Uterus (tissue), 4 donors: ENCODE data around the gene GALNT9. TPM values are rescaled to one million over a fixed set of nuclear protein-coding genes. Genes with fewer than 3 reads are reported as not detected.
"Not testable (repeated sequence)": the region's sequence is repeated elsewhere in the genome, so short reads cannot be mapped to it uniquely, and the experiment has no call there.

Experiments
- DNase-seq, 2 donors: peaks; one replicate each; pipeline ENCODE4 v3.0.0-alpha.2; 2019 to 2020
- H3K27ac ChIP-seq, 2 donors: fragments of 200-600 bp; sonication (generic); 1 replicate in 1 of 2; 2 replicates in 1 of 2; pipeline ENCODE4 v1.5.1; 2016 to 2018
- H3K27me3 ChIP-seq, 2 donors: fragments of 200-600 bp; sonication (generic); one replicate each; pipeline ENCODE4 v1.5.1; 2018 to 2019; ENCODE audit warnings: control low read depth in 1 of 2
- H3K36me3 ChIP-seq, 2 donors: fragments of 200-600 bp; sonication (generic); one replicate each; pipeline ENCODE4 v1.5.1; 2019; ENCODE audit warnings: control low read depth in 1 of 2
- H3K4me1 ChIP-seq, 2 donors: fragments of 200-600 bp; sonication (generic); one replicate each; pipeline ENCODE4 v1.5.1; 2018 to 2019; ENCODE audit warnings: control low read depth in 1 of 2
- H3K4me3 ChIP-seq, 2 donors: fragments of 200-600 bp; sonication (generic); 1 replicate in 1 of 2; 2 replicates in 1 of 2; pipeline ENCODE4 v1.5.1; 2018 to 2019; ENCODE audit warnings: mild to moderate bottlenecking in 1 of 2
- H3K9me3 ChIP-seq, 2 donors: fragments of 200-600 bp; sonication (generic); one replicate each; pipeline ENCODE4 v1.5.1; 2019; ENCODE audit warnings: control low read depth in 1 of 2
- CTCF ChIP-seq, 4 experiments: fragments of 200-600 bp in 2 of 4; fragments of 450-650 bp in 2 of 4; sonication (generic) in 2 of 4; IDR thresholded peaks; one replicate each; pipeline ENCODE4 v1.5.1; 2016 to 2019; ENCODE audit warnings: antibody characterized with exemption in 4 of 4, mild to moderate bottlenecking in 2 of 4, moderate library complexity in 1 of 4
- POLR2A ChIP-seq, 2 donors: fragments of 450-650 bp; IDR thresholded peaks; one replicate each; pipeline ENCODE4 v1.6.1; 2016; ENCODE audit warnings: antibody characterized with exemption in 2 of 2, mild to moderate bottlenecking in 1 of 2, moderate library complexity in 1 of 2
- intact Hi-C: fragments of 100-400 bp; cut with DNase I; formaldehyde crosslinking; loops from one replicate; pipeline ENCODE4 v1.15.1; 2023; ENCODE audit warnings: low total_unique reads
- total RNA-seq, 4 donors: library from RNA; depleted of rRNA in 3 of 4; stranded (reverse); fragments of >200 nt in 3 of 4; gene quantifications; one replicate each; pipeline versions ENCODE4 v1.1.0 to v1.2.4, GENCODE V29; 2014 to 2023
- donor health status: DM: yes; HTN: yes; CAD: no.

Gene GALNT9
- total RNA-seq, 4 donors from 2014 or later = 1.5 to 4.3 TPM; not detected in 2

DNA sequence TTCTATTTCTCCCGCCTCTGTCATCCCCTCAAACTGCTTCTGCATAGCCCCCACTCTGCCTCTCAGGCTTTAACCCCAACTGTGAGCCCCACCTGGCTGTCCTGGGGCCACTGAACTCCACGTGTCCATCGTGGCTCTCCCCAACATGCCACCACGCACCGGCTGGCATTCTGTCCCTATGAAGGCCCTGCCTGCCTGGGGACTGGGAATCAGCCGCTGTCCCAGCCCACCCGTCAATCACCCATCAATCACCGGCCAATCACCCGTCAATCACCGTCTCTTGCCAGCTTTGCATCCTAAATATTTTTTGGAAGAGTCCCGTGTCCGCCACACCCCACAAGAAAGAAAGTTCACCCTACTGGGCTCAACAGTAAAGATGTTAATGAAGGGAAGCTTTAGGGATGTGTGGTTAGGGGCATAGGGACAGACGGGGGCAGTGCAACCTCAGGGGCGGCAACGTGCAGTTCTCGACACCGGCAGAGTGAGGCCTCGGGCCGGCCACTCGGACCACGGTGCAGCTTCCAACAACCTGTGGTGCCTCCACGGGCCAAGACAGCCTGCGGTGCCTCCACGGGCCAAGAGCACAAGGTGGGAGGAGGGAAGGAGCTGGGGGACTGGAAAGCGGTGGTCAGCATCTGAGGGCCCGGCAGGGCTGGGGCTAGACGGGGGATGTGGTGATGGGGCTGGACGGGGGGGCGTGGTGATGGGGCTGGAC is 85.6 kb downstream of the GALNT9 start:
- H3K4me3 ChIP-seq = no peak overlapping the region
- TF ChIP-seq CTCF (IDR thresholded peaks at IDR 0.05) (no peak), POLR2A (IDR thresholded peaks at IDR 0.05) (no peak)
- no peaks in the 10 kb centered on the region for H3K27me3 ChIP-seq
- no peak for DNase-seq
- H3K9me3 ChIP-seq = no peaks in the 10 kb centered on the region
- H3K27ac ChIP-seq = no peak overlapping the region
- intact Hi-C loops = no loop called here
- H3K36me3 ChIP-seq = no peaks in the 10 kb centered on the region
- H3K4me1 ChIP-seq = no peaks in the 10 kb centered on the region

DNA sequence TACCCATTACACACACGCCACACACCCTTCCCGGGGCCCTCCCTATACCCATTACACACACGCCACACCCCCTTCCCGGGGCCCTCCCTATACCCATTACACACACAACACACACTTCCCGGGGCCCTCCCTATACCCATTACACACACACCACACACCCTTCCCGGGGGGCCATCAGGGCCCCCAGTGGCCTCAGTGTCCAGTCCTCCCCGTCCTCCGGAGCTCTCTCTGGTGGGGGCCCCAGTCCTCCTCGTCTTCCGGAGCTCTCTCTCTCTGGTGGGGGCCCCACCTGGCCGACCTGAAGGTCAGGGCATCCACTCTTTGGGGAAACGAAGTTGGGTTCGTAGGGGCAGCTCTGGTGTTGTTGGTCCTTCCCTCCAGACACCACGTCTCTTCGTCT is 86.2 kb downstream of the GALNT9 start:
- H3K27me3 ChIP-seq, DNase-seq, H3K4me3 ChIP-seq, H3K4me1 ChIP-seq, H3K36me3 ChIP-seq, H3K27ac ChIP-seq, H3K9me3 ChIP-seq, intact Hi-C loops: not testable (repeated sequence)

- H3K4me1 ChIP-seq, H3K9me3 ChIP-seq, H3K4me3 ChIP-seq, H3K36me3 ChIP-seq, H3K27ac ChIP-seq, intact Hi-C loops, DNase-seq, H3K27me3 ChIP-seq: not testable (repeated sequence)
These were observed 88.8 kb downstream of the GALNT9 start for GRCh38 chr12:132240669-132241007.

GRCh38 chr12:132239796-132240668 is 89.4 kb downstream of the GALNT9 start:
- intact Hi-C loops = no loop called here
- DNase-seq = no peak

GRCh38 chr12:132239392-132239791 is 90.0 kb downstream of the GALNT9 start:
- no peak for DNase-seq
- H3K27ac ChIP-seq = no peak overlapping the region
- no peaks in the 10 kb centered on the region for H3K27me3 ChIP-seq
- no peaks in the 10 kb centered on the region for H3K4me1 ChIP-seq
- H3K4me3 ChIP-seq = no peak overlapping the region
- no peaks in the 10 kb centered on the region for H3K9me3 ChIP-seq
- intact Hi-C loops = no loop called here
- TF ChIP-seq POLR2A (IDR thresholded peaks at IDR 0.05) (no peak), CTCF (IDR thresholded peaks at IDR 0.05) (no peak)
- no peaks in the 10 kb centered on the region for H3K36me3 ChIP-seq

More at GRCh38 chr12:132239796-132240668, 89.4 kb downstream of the GALNT9 start:
- H3K4me1 ChIP-seq = no peaks in the 10 kb centered on the region
- H3K27me3 ChIP-seq = no peaks in the 10 kb centered on the region
- H3K27ac ChIP-seq = no peak overlapping the region
- TF ChIP-seq POLR2A (IDR thresholded peaks at IDR 0.05) = no peak
- TF ChIP-seq CTCF (IDR thresholded peaks at IDR 0.05) = no peak
- H3K9me3 ChIP-seq = no peaks in the 10 kb centered on the region
- no peaks in the 10 kb centered on the region for H3K36me3 ChIP-seq
- H3K4me3 ChIP-seq = no peak overlapping the region

DNA sequence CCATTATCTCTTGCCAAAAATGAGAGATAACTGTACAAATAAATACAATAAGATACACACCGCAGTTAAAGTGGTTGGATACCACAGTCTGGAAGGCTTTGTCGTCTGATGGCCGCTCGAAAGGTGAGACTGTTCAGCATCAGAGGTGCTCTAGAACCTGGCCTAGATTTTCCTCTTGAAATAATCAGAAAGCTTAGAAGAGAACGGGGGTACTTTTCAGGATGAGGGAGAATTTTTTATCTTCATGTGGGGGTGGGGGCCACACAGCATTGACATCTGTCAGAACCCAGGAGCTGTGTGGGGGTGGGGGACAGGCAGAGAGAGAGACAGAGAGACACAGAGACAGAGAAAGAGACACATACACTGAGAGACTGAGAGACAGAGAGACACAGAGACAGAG is 90.5 kb downstream of the GALNT9 start:
- TF ChIP-seq CTCF (IDR thresholded peaks at IDR 0.05) (no peak), POLR2A (IDR thresholded peaks at IDR 0.05) (no peak)
- no peak for DNase-seq
- Histone ChIP-seq H3K4me1 (no peaks in the 10 kb centered on the region), H3K4me3 (no peak overlapping the region), H3K36me3 (no peaks in the 10 kb centered on the region), H3K9me3 (no peaks in the 10 kb centered on the region), H3K27me3 (no peaks in the 10 kb centered on the region), H3K27ac (no peak overlapping the region)
- intact Hi-C loops = no loop called here
